T-cell (primary cell): Measurements from ENCODE around the gene ANO2. TPM values are rescaled to one million over a fixed set of nuclear protein-coding genes. Genes with fewer than 3 reads are reported as not detected.

Experiments used
- ATAC-seq, 4 experiments: fragments of 200-7000 bp in 3 of 4; fragments of 150-1000 bp in 1 of 4; cut with Tn5 transposase; replicated peaks in 1 of 4; 1 replicate in 3 of 4; 2 replicates in 1 of 4; pipeline ENCODE4 v1.10.0; 2021; ENCODE audit warnings: moderate library complexity in 3 of 4, mild to moderate bottlenecking in 2 of 4, moderate number of reproducible peaks in 1 of 4
- CTCF ChIA-PET, 2 donors: fragments of 300-600 bp; sonication (Branson Sonifier 250); formaldehyde crosslinking; loops; one replicate each; lab custom pipeline; 2022; ENCODE audit warnings: antibody characterized with exemption in 2 of 2; lab: Charles Lee
- POLR2A ChIA-PET, 2 donors: fragments of 300-600 bp; sonication (Branson Sonifier 250); formaldehyde crosslinking; loops; one replicate each; lab custom pipeline; 2022; ENCODE audit warnings: antibody characterized with exemption in 2 of 2; lab: Charles Lee
- DNase-seq, 35 experiments: peaks; one replicate each; pipeline versions ENCODE4 v3.0.0 to v3.0.0-alpha.2; 2013 to 2023
- H3K27ac ChIP-seq: one replicate; pipeline ENCODE4 v1.5.1; 2013; ENCODE audit warnings: low read length
- H3K27me3 ChIP-seq, 2 experiments: replicated peaks in 1 of 2; 1 replicate in 1 of 2; 2 replicates in 1 of 2; pipeline versions ENCODE4 v1.6.1 to v1.7.0; 2013; ENCODE audit warnings: low read length in 1 of 2, mixed read lengths in 1 of 2; ENCODE audit not compliant: control insufficient read depth in 2 of 2, insufficient read depth in 2 of 2; ENCODE audit errors: extremely low read depth in 1 of 2
- H3K36me3 ChIP-seq, 2 donors: 1 replicate in 1 of 2; 2 replicates in 1 of 2; pipeline versions ENCODE4 v1.6.1 to v1.7.0; 2013; ENCODE audit warnings: low read length in 1 of 2; ENCODE audit not compliant: control insufficient read depth in 2 of 2, insufficient read depth in 1 of 2; ENCODE audit errors: extremely low read depth in 1 of 2
- H3K4me1 ChIP-seq, 2 experiments: 1 replicate in 1 of 2; 2 replicates in 1 of 2; pipeline versions ENCODE4 v1.6.1 to v1.7.0; 2013; ENCODE audit warnings: low read length in 2 of 2, mixed read lengths in 1 of 2; ENCODE audit not compliant: insufficient read depth in 2 of 2, control insufficient read depth in 1 of 2; ENCODE audit errors: extremely low read depth in 1 of 2
- H3K4me3 ChIP-seq, 2 donors: 1 replicate in 1 of 2; 2 replicates in 1 of 2; pipeline versions ENCODE4 v1.5.1 to v1.7.0; 2013; ENCODE audit warnings: mild to moderate bottlenecking in 2 of 2, low read length in 1 of 2, moderate library complexity in 1 of 2; ENCODE audit not compliant: control insufficient read depth in 1 of 2; ENCODE audit errors: extremely low read depth in 1 of 2
- H3K9me3 ChIP-seq: 2 replicates; pipeline ENCODE4 v1.7.0; 2013
- H3K27ac Mint-ChIP-seq, 2 donors: one replicate each; pipeline ENCODE4 v1.8.0; 2020 to 2021; ENCODE audit warnings: mild to moderate bottlenecking in 2 of 2, mixed read lengths in 2 of 2
- H3K27me3 Mint-ChIP-seq, 2 donors: one replicate each; pipeline ENCODE4 v1.8.0; 2021 to 2022; ENCODE audit warnings: mixed read lengths in 2 of 2
- H3K36me3 Mint-ChIP-seq: one replicate; pipeline ENCODE4 v1.8.0; 2021; ENCODE audit warnings: mixed read lengths
- H3K4me1 Mint-ChIP-seq, 3 donors: one replicate each; pipeline ENCODE4 v1.8.0; 2020 to 2022; ENCODE audit warnings: mixed read lengths in 3 of 3, mild to moderate bottlenecking in 1 of 3
- H3K4me3 Mint-ChIP-seq, 3 donors: one replicate each; pipeline ENCODE4 v1.8.0; 2020 to 2022; ENCODE audit warnings: mild to moderate bottlenecking in 3 of 3, mixed read lengths in 3 of 3, moderate library complexity in 3 of 3
- H3K9me3 Mint-ChIP-seq, 3 donors: one replicate each; pipeline ENCODE4 v1.8.0; 2020 to 2022; ENCODE audit warnings: mixed read lengths in 3 of 3
- WGBS: methylation state at CpG from one replicate; pipeline ENCODE4 v1.1.5; 2013; ENCODE audit warnings: missing lambda C conversion rate; ENCODE audit not compliant: insufficient coverage; 5-methylcytosine and 5-hydroxymethylcytosine counted together
- total RNA-seq, 35 experiments: library from RNA in 6 of 35; stranded (reverse) in 6 of 35; fragments of 120-200 nt in 1 of 35; gene quantifications; one replicate each; pipeline versions ENCODE4 v1.2.1 to v1.2.4 and lab custom pipeline; 2013 to 2026

The ANO2 gene
- total RNA-seq, 5 donors from 2014 or later (not counting 1 experiment from before 2014, with no cell fraction given): not detected

- no peak overlapping the region for H3K27ac Mint-ChIP-seq
- no peak overlapping the region for H3K4me3 Mint-ChIP-seq
- H3K9me3 Mint-ChIP-seq: no peaks in the 10 kb centered on the region
These were observed 36.8 kb downstream of the ANO2 start for GRCh38 chr12:5908251-5908650.

DNA sequence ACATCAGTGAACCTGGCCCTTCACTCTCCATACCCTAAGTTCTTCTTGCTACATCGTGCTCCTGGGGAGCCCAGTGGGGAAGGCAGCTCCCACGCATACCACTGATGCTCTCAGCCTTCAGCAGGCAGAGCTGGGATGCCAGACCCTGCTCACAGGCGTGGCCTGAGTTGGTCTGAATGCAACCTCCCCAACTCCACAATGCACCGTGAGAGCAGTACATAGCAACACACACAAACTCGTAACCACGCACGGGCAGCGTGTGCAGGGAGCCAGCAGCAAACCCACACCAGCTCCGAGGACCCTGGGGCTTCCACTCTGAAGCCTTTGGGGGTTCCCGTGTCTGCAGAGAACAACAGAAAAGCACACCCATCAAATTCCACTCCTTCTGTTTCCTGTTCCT is 37.3 kb downstream of the ANO2 start:
- ChIA-PET CTCF (no interaction called here), POLR2A (no interaction called here)
- H3K27ac Mint-ChIP-seq: no peak overlapping the region
- no peaks in the 10 kb centered on the region for H3K9me3 Mint-ChIP-seq
- H3K36me3 Mint-ChIP-seq: no peaks in the 10 kb centered on the region
- Histone ChIP-seq H3K4me1 (no peaks in the 10 kb centered on the region), H3K27me3 (peaks cover 0 to 24% of the 10 kb centered on the region in 2 experiments), H3K36me3 (no peaks in the 10 kb centered on the region), H3K9me3 (no peaks in the 10 kb centered on the region), H3K27ac (no peak overlapping the region), H3K4me3 (no peak overlapping the region)
- DNase-seq (no peak), ATAC-seq (no peak)
- WGBS: 49% methylated on average over 10 of the region's 10 CpGs
- no peaks in the 10 kb centered on the region for H3K4me1 Mint-ChIP-seq
- H3K4me3 Mint-ChIP-seq: no peak overlapping the region
- peaks cover 14 to 26% of the 10 kb centered on the region in 2 donors for H3K27me3 Mint-ChIP-seq

More at GRCh38 chr12:5908251-5908650, 36.8 kb downstream of the ANO2 start:
- CTCF ChIA-PET: no interaction called here
- peaks cover 14 to 28% of the 10 kb centered on the region in 2 donors for H3K27me3 Mint-ChIP-seq
- no peaks in the 10 kb centered on the region for H3K4me1 Mint-ChIP-seq
- Histone ChIP-seq H3K9me3 (no peaks in the 10 kb centered on the region), H3K27me3 (peaks cover 0 to 24% of the 10 kb centered on the region in 2 experiments), H3K36me3 (no peaks in the 10 kb centered on the region), H3K4me1 (no peaks in the 10 kb centered on the region), H3K4me3 (no peak overlapping the region), H3K27ac (no peak overlapping the region)
- ATAC-seq: no peak
- POLR2A ChIA-PET: no interaction called here
- H3K36me3 Mint-ChIP-seq: no peaks in the 10 kb centered on the region
- WGBS: 74% methylated on average over 5 of the region's 7 CpGs
- DNase-seq: no peak

- H3K4me3 ChIP-seq: no peak overlapping the region
- CTCF ChIA-PET: no interaction called here
- H3K9me3 Mint-ChIP-seq: no peaks in the 10 kb centered on the region
- no peak for DNase-seq
- H3K27ac ChIP-seq: no peak overlapping the region
- H3K27me3 Mint-ChIP-seq: peaks cover 21 to 25% of the 10 kb centered on the region in 2 donors
- no CpG with 5 or more reads among the region's 4 CpGs for WGBS
- no peak overlapping the region for H3K4me3 Mint-ChIP-seq
- H3K9me3 ChIP-seq: no peaks in the 10 kb centered on the region
- H3K27me3 ChIP-seq: peaks cover 0 to 31% of the 10 kb centered on the region in 2 experiments
- no peaks in the 10 kb centered on the region for H3K36me3 Mint-ChIP-seq
- POLR2A ChIA-PET: no interaction called here
- H3K4me1 Mint-ChIP-seq: no peaks in the 10 kb centered on the region
- no peak for ATAC-seq
- no peaks in the 10 kb centered on the region for H3K36me3 ChIP-seq
- H3K27ac Mint-ChIP-seq: no peak overlapping the region
- no peaks in the 10 kb centered on the region for H3K4me1 ChIP-seq
These were observed 39.3 kb downstream of the ANO2 start for GRCh38 chr12:5905757-5906156.

DNA sequence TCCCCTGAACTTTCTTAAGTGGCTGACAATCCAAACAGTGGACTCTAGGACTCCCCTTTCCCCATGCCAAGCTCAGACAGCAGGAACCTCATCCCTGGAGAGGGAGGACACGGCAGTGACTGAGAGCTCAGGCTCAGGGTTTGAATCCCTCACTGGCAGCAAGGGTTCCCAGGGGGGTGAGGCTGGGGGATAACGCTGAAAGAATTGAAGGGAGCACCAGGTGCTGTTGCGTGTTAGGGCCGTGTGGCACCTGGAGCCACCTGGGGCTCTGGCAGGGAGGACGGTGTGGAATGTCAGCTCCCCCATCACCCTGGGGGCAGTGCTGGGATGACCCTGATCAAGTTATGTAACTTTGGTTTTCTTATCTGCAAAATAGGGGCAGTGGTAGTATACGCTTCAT is 40.1 kb downstream of the ANO2 start:
- no peaks in the 10 kb centered on the region for H3K36me3 ChIP-seq
- no peaks in the 10 kb centered on the region for H3K4me1 ChIP-seq
- Mint-ChIP-seq H3K27ac (no peak overlapping the region), H3K4me3 (no peak overlapping the region), H3K27me3 (peaks cover 25 to 29% of the 10 kb centered on the region in 2 donors), H3K36me3 (no peaks in the 10 kb centered on the region), H3K9me3 (no peaks in the 10 kb centered on the region), H3K4me1 (no peaks in the 10 kb centered on the region)
- no peak overlapping the region for H3K27ac ChIP-seq
- CTCF ChIA-PET: no interaction called here
- H3K27me3 ChIP-seq: peaks cover 0 to 34% of the 10 kb centered on the region in 2 experiments
- no peak for ATAC-seq
- 75% methylated on average over 5 of the region's 6 CpGs for WGBS
- POLR2A ChIA-PET: no interaction called here
- no peaks in the 10 kb centered on the region for H3K9me3 ChIP-seq
- no peak overlapping the region for H3K4me3 ChIP-seq
- DNase-seq: no peak

GRCh38 chr12:5904441-5904840 is 40.6 kb downstream of the ANO2 start:
- H3K36me3 ChIP-seq: no peaks in the 10 kb centered on the region
- Mint-ChIP-seq H3K9me3 (no peaks in the 10 kb centered on the region), H3K27ac (no peak overlapping the region), H3K36me3 (no peaks in the 10 kb centered on the region), H3K4me1 (no peaks in the 10 kb centered on the region), H3K27me3 (peaks cover 25 to 34% of the 10 kb centered on the region in 2 donors), H3K4me3 (no peak overlapping the region)
- H3K4me3 ChIP-seq: no peak overlapping the region
- DNase-seq (no peak), ATAC-seq (no peak)
- no peaks in the 10 kb centered on the region for H3K9me3 ChIP-seq
- ChIA-PET POLR2A (no interaction called here), CTCF (no interaction called here)
- H3K4me1 ChIP-seq: no peaks in the 10 kb centered on the region
- no peak overlapping the region for H3K27ac ChIP-seq
- 80% methylated on average over 11 of the region's 11 CpGs for WGBS
- peaks cover 0 to 32% of the 10 kb centered on the region in 2 experiments for H3K27me3 ChIP-seq

DNA sequence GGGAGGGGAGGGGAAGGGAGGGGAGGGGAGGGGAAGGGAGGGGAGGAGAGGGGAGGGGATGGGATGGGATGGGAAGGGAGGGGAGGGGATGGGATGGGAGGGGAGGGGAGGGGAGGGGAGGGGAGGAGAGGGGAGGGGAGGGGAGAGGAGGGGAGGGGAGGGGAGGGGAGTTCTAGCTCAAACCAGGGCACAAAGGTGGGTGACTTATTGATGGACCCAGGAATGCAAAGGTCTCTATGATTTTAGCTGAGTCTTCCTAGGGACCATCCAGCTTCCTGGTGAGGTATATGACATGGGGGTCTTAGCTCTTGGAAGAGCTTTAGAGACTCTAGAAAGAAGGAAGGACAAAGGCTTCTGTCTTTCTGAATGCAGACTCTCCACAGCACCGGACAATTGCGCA is 42.3 kb downstream of the ANO2 start:
- H3K27ac ChIP-seq: no peak overlapping the region
- H3K27me3 Mint-ChIP-seq: peaks cover 23 to 26% of the 10 kb centered on the region in 2 donors
- POLR2A ChIA-PET: no interaction called here

DNA sequence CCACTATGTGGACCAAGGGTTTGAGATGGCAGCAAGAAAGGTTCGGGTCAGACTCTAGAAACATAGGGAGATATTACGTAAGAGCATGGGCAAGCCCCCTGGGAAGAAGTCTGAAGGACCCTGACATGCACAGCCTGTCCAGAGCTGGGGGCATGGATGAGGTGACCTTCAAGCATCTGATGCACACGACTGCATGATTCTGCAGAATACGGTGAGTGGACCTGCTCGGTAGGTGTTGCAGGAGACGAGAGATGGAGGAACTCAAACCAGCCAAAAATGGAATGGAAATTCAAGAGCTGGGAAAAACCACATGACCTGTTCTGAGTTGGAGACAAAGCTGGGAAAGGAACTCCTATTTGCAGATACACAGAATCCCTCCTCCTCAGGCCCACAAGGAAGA is 43.6 kb downstream of the ANO2 start:
- H3K4me3 Mint-ChIP-seq: no peak overlapping the region

More for the DNA sequence above, 42.3 kb downstream of the ANO2 start:
- H3K27ac Mint-ChIP-seq: no peak overlapping the region
- no peak overlapping the region for H3K4me3 ChIP-seq
- no peak for ATAC-seq
- H3K4me1 Mint-ChIP-seq: no peaks in the 10 kb centered on the region
- no peaks in the 10 kb centered on the region for H3K4me1 ChIP-seq
- CTCF ChIA-PET: no interaction called here
- H3K36me3 ChIP-seq: no peaks in the 10 kb centered on the region
- no peaks in the 10 kb centered on the region for H3K9me3 ChIP-seq
- no peak for DNase-seq
- 100% methylated on average over 1 of the region's 2 CpGs for WGBS
- H3K36me3 Mint-ChIP-seq: no peaks in the 10 kb centered on the region
- peaks cover 0 to 25% of the 10 kb centered on the region in 2 experiments for H3K27me3 ChIP-seq
- no peak overlapping the region for H3K4me3 Mint-ChIP-seq
- no peaks in the 10 kb centered on the region for H3K9me3 Mint-ChIP-seq

More for the DNA sequence above, 43.6 kb downstream of the ANO2 start:
- no peak for ATAC-seq
- no peaks in the 10 kb centered on the region for H3K9me3 ChIP-seq
- CTCF ChIA-PET: no interaction called here
- no peaks in the 10 kb centered on the region for H3K4me1 Mint-ChIP-seq
- H3K27ac ChIP-seq: no peak overlapping the region
- POLR2A ChIA-PET: no interaction called here
- no peak overlapping the region for H3K27ac Mint-ChIP-seq
- no peaks in the 10 kb centered on the region for H3K36me3 Mint-ChIP-seq
- H3K27me3 Mint-ChIP-seq: peaks cover 26 to 33% of the 10 kb centered on the region in 2 donors
- H3K9me3 Mint-ChIP-seq: no peaks in the 10 kb centered on the region
- no peak overlapping the region for H3K4me3 ChIP-seq
- H3K36me3 ChIP-seq: no peaks in the 10 kb centered on the region
- H3K4me1 ChIP-seq: no peaks in the 10 kb centered on the region
- peaks cover 0 to 23% of the 10 kb centered on the region in 2 experiments for H3K27me3 ChIP-seq
- no peak for DNase-seq
- 91% methylated on average over 6 of the region's 6 CpGs for WGBS
